A549 (cell line): ENCODE data around the gene MEI1. TPM values are rescaled to one million over a fixed set of nuclear protein-coding genes. Genes with fewer than 3 reads are reported as not detected.

Experiments
- ATAC-seq, 2 experiments: fragments of 200-7000 bp in 1 of 2; fragments of >200 bp in 1 of 2; cut with Nextera tagmentation in 1 of 2; cut with Tn5 transposase in 1 of 2; 3 replicates each; pipeline versions ENCODE4 v1.8.0 to v1.9.1; 2018 to 2020; ENCODE audit warnings: mild to moderate bottlenecking in 1 of 2, moderate library complexity in 1 of 2
- CTCF ChIA-PET: fragments of 300-600 bp; sonication (Branson Sonifier 250); formaldehyde crosslinking; extraction: SDS; loops from one replicate; lab custom pipeline; 2021; ENCODE audit warnings: antibody characterized with exemption, inconsistent platforms; lab: Yijun Ruan, JAX
- POLR2A ChIA-PET: fragments of 350-600 bp; formaldehyde crosslinking; extraction: SDS; loops from one replicate; lab custom pipeline; 2021; ENCODE audit warnings: antibody characterized with exemption, inconsistent platforms; lab: Yijun Ruan, JAX
- DNase-seq, 2 experiments: peaks; one replicate each; pipeline versions ENCODE4 v3.0.0 to v3.0.0-alpha.2; 2011 to 2016; ENCODE audit warnings: low read depth in 1 of 2, low spot score in 1 of 2
- FAIRE-seq: peaks from 2 replicates; lab custom pipeline; 2011; peaks lifted over from hg19 to GRCh38; lab: Jason Lieb, UNC
- H3K27ac ChIP-seq, 2 experiments: fragments of >200 bp; sonication (Bioruptor Twin); formaldehyde crosslinking; 3 replicates each; pipeline ENCODE4 v1.5.1; 2016 to 2017
- H3K4me1 ChIP-seq: fragments of >200 bp; sonication (Bioruptor Twin); formaldehyde crosslinking; 3 replicates; pipeline ENCODE4 v1.6.1; 2016
- H3K4me2 ChIP-seq: fragments of >200 bp; sonication (Bioruptor Twin); formaldehyde crosslinking; 3 replicates; pipeline ENCODE4 v1.6.1; 2016
- H3K4me3 ChIP-seq: fragments of >200 bp; sonication (Bioruptor Twin); formaldehyde crosslinking; 3 replicates; pipeline ENCODE4 v1.5.1; 2016
- H3K9me3 ChIP-seq: fragments of >200 bp; sonication (Bioruptor Twin); formaldehyde crosslinking; 3 replicates; pipeline ENCODE4 v1.6.1; 2016
- ATOH8 ChIP-seq: fragments of 250-450 bp; sonication (Bioruptor Pico); IDR thresholded peaks from 2 replicates; pipeline ENCODE4 v1.5.0; 2020; ENCODE audit warnings: low read depth, mild to moderate bottlenecking, moderate library complexity
- CBX2 ChIP-seq: fragments of 200-600 bp; sonication (generic); IDR thresholded peaks from 2 replicates; pipeline ENCODE4 v1.6.1; 2016; ENCODE audit warnings: low read depth, mild to moderate bottlenecking, borderline replicate concordance
- CEBPB ChIP-seq, 2 experiments: fragments of >200 bp in 1 of 2; sonication (Bioruptor Twin) in 1 of 2; formaldehyde crosslinking in 1 of 2; IDR thresholded peaks; 2 replicates each; pipeline ENCODE4 v1.6.1; 2012 to 2016
- EHMT2 ChIP-seq: fragments of 200-600 bp; sonication (generic); IDR thresholded peaks from 2 replicates; pipeline ENCODE4 v1.6.1; 2016; ENCODE audit warnings: antibody characterized with exemption, low read depth, mild to moderate bottlenecking, moderate library complexity
- ELK1 ChIP-seq: fragments of 150-350 bp; IDR thresholded peaks from 2 replicates; pipeline ENCODE4 v1.6.1; 2014; ENCODE audit warnings: low read depth, mild to moderate bottlenecking, low read length
- EP300 ChIP-seq, 2 experiments: fragments of >200 bp; sonication (Bioruptor Twin); formaldehyde crosslinking; IDR thresholded peaks; 2 replicates in 1 of 2; 3 replicates in 1 of 2; pipeline ENCODE4 v1.6.1; 2016 to 2017
- FOSL2 ChIP-seq, 2 experiments: fragments of 450-650 bp in 1 of 2; fragments of >200 bp in 1 of 2; sonication (Bioruptor Twin) in 1 of 2; formaldehyde crosslinking; IDR thresholded peaks; 2 replicates each; pipeline versions ENCODE4 v1.5.0 to v1.6.1; 2016 to 2020; ENCODE audit warnings: mild to moderate bottlenecking in 1 of 2, moderate library complexity in 1 of 2
- HEYL ChIP-seq: fragments of 250-450 bp; sonication (Bioruptor Pico); IDR thresholded peaks from 2 replicates; pipeline ENCODE4 v1.8.0; 2021; ENCODE audit warnings: mild to moderate bottlenecking, moderate library complexity
- HMGXB4 ChIP-seq: fragments of 250-450 bp; sonication (Bioruptor Pico); IDR thresholded peaks from 2 replicates; pipeline ENCODE4 v1.5.0; 2021; ENCODE audit warnings: mild to moderate bottlenecking, moderate library complexity, borderline replicate concordance
- JUNB ChIP-seq: fragments of >200 bp; sonication (Bioruptor Twin); formaldehyde crosslinking; IDR thresholded peaks from 2 replicates; pipeline ENCODE4 v1.6.1; 2016
- KDM5A ChIP-seq: fragments of 200-600 bp; sonication (generic); IDR thresholded peaks from 2 replicates; pipeline ENCODE4 v1.6.1; 2016; ENCODE audit warnings: antibody characterized with exemption, mild to moderate bottlenecking
- MAFK ChIP-seq: fragments of 450-650 bp; IDR thresholded peaks from 2 replicates; pipeline ENCODE4 v1.6.1; 2014; ENCODE audit not compliant: partially characterized antibody
- MYC ChIP-seq: IDR thresholded peaks from 2 replicates; pipeline ENCODE4 v1.6.1; 2012; ENCODE audit warnings: mild to moderate bottlenecking, inconsistent platforms, low read length, improper control_type of control experiment, borderline replicate concordance
- NFE2L2 ChIP-seq: fragments of 150-350 bp; conservative IDR thresholded peaks from 2 replicates; pipeline ENCODE4 v1.6.1; 2014; ENCODE audit warnings: low read length
- NR3C1 ChIP-seq: fragments of >200 bp; sonication (Bioruptor Twin); formaldehyde crosslinking; IDR thresholded peaks from 3 replicates; pipeline ENCODE4 v1.6.1; 2017
- ZC3H11A ChIP-seq: fragments of 450-650 bp; IDR thresholded peaks from 2 replicates; pipeline ENCODE4 v1.6.1; 2014; ENCODE audit warnings: antibody characterized with exemption, mild to moderate bottlenecking
- WGBS: methylation state at CpG from one replicate; pipeline ENCODE4 v1.1.6; 2017; ENCODE audit errors: missing lambda C conversion rate; 5-methylcytosine and 5-hydroxymethylcytosine counted together
- polyA plus RNA-seq, 4 experiments: library from polyadenylated mRNA; depleted of rRNA in 3 of 4; stranded (reverse); fragments of >200 nt; fragmentation: RNase III in 1 of 4; extraction: RNeasy Plus Mini Kit Qiagen cat#74134 plus additional on column Dnase treatment in 1 of 4; gene quantifications; 2 replicates in 3 of 4; 3 replicates in 1 of 4; pipeline ENCODE4 v1.2.3, GENCODE V29; 2011 to 2017
- TF ChIP-seq, protein P1 (sequence below): fragments of >200 bp; sonication (Bioruptor Twin); formaldehyde crosslinking; IDR thresholded peaks from 3 replicates; pipeline ENCODE4 v1.5.1; 2016
- TF ChIP-seq, protein P2 (sequence below): IDR thresholded peaks from 2 replicates; pipeline ENCODE4 v1.6.1; 2012; ENCODE audit warnings: low read depth, borderline replicate concordance
- TF ChIP-seq, protein P3 (sequence below): fragments of >200 bp; sonication (Bioruptor Twin); formaldehyde crosslinking; IDR thresholded peaks from 3 replicates; pipeline ENCODE4 v1.6.1; 2016

The MEI1 gene
- polyA plus RNA-seq, 2 of the 4 experiments (the other 2 are of a cell fraction), result 0.12 TPM; not detected in 1

DNA sequence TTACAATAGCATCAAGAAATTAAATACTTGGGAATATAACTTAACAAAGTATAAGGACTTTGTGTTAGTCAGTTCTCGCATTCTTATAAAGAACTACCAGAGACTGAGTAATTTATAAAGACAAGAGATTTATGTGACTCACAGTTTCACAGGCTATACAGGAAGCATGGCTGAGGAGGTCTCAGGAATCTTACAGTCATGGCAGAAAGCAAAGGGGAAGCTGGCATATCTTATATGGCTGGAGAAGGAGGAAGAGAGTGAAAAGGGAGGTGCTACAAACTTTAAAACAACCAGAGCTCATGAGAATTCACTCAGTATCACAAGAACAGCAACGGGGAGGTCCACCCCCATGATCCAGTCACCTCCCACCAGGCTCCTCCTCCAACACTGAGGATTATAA is 69.1 kb downstream of the MEI1 start:
- Histone ChIP-seq H3K4me2 (no peak overlapping the region), H3K9me3 (no peaks in the 10 kb centered on the region), H3K4me3 (no peak overlapping the region), H3K27ac (no peak overlapping the region), H3K4me1 (peaks cover 13% of the 10 kb centered on the region)
- ChIA-PET POLR2A (no interaction called here), CTCF (interaction anchor here (0.6 to 4.7 kb wide), 3 partner anchors 22 to 163 kb away, joined by 3 to 20 read pairs (median 4); no protein-coding TSS in a partner anchor)
- WGBS, result 38% methylated on average over 2 of the region's 2 CpGs
- FAIRE-seq (no peak), ATAC-seq (no peak), DNase-seq (no peak)
- TF ChIP-seq EHMT2 (no peak), ZC3H11A (no peak), EP300 (IDR thresholded peaks at IDR 0.05) (no peak), NR3C1 (no peak), ATOH8 (CRISPR knock-in tag) (no peak), NFE2L2 (no peak)
- TF ChIP-seq, protein P1, sequence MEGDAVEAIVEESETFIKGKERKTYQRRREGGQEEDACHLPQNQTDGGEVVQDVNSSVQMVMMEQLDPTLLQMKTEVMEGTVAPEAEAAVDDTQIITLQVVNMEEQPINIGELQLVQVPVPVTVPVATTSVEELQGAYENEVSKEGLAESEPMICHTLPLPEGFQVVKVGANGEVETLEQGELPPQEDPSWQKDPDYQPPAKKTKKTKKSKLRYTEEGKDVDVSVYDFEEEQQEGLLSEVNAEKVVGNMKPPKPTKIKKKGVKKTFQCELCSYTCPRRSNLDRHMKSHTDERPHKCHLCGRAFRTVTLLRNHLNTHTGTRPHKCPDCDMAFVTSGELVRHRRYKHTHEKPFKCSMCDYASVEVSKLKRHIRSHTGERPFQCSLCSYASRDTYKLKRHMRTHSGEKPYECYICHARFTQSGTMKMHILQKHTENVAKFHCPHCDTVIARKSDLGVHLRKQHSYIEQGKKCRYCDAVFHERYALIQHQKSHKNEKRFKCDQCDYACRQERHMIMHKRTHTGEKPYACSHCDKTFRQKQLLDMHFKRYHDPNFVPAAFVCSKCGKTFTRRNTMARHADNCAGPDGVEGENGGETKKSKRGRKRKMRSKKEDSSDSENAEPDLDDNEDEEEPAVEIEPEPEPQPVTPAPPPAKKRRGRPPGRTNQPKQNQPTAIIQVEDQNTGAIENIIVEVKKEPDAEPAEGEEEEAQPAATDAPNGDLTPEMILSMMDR, result no peak

GRCh38 chr22:41770715-41771468 is 71.6 kb downstream of the MEI1 start:
- FAIRE-seq, result no peak
- 68% methylated on average over 3 of the region's 5 CpGs for WGBS
- H3K4me3 ChIP-seq, result no peak overlapping the region
- no peak for DNase-seq
- no peak for ATAC-seq
- POLR2A ChIA-PET, result no interaction called here
- TF ChIP-seq NR3C1 (no peak), JUNB (no peak), ELK1 (no peak), FOSL2 (IDR thresholded peaks at IDR 0.05) (no peak), FOSL2 (CRISPR knock-in tag; IDR thresholded peaks at IDR 0.05) (no peak), MYC (no peak), MAFK (peak; percentile 84)
- TF ChIP-seq, all 56 proteins: peak for 1
- H3K27ac ChIP-seq, result no peak overlapping the region
- H3K4me2 ChIP-seq, result no peak overlapping the region
- CTCF ChIA-PET, result interaction anchor here (0.7 kb wide), 1 partner anchor 8 kb away, joined by 3 read pairs; no protein-coding TSS in a partner anchor
- H3K4me1 ChIP-seq, result peaks cover 13% of the 10 kb centered on the region
- H3K9me3 ChIP-seq, result no peaks in the 10 kb centered on the region

DNA sequence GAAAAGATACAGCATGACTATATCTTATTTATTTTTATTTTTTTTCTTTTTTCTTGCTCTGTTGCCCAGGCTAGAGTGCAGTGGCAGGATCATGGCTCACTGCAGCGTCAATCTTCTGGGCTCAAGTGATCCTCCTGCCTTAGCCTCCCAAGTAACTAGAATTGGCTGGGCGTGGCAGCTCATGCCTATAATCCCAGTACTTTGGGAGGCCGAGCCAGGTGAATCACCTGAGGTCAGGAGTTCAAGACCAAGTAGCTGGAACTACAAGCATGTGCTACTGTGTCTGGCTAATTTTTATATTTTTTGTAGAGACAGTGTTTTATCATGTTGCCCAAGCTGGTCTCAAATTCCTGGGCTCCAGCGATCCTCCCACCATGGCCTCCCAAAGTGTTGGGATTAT is 72.9 kb downstream of the MEI1 start:
- Histone ChIP-seq H3K4me2 (peak overlapping the region; percentile 51), H3K4me1 (peaks cover 13% of the 10 kb centered on the region), H3K27ac (no peak overlapping the region), H3K9me3 (no peaks in the 10 kb centered on the region), H3K4me3 (no peak overlapping the region)
- ATAC-seq, result no peak
- peak in 1 of 2 experiments; percentile 16 for DNase-seq
- 49% methylated on average over 4 of the region's 4 CpGs for WGBS
- TF ChIP-seq, protein P2, sequence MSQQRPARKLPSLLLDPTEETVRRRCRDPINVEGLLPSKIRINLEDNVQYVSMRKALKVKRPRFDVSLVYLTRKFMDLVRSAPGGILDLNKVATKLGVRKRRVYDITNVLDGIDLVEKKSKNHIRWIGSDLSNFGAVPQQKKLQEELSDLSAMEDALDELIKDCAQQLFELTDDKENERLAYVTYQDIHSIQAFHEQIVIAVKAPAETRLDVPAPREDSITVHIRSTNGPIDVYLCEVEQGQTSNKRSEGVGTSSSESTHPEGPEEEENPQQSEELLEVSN, result no peak
- TF ChIP-seq ELK1 (no peak), JUNB (no peak), HEYL (no peak), HMGXB4 (CRISPR knock-in tag) (no peak), KDM5A (no peak), CBX2 (no peak), CEBPB (IDR thresholded peaks at IDR 0.05) (no peak), ATOH8 (CRISPR knock-in tag) (no peak)
- TF ChIP-seq, protein P3, sequence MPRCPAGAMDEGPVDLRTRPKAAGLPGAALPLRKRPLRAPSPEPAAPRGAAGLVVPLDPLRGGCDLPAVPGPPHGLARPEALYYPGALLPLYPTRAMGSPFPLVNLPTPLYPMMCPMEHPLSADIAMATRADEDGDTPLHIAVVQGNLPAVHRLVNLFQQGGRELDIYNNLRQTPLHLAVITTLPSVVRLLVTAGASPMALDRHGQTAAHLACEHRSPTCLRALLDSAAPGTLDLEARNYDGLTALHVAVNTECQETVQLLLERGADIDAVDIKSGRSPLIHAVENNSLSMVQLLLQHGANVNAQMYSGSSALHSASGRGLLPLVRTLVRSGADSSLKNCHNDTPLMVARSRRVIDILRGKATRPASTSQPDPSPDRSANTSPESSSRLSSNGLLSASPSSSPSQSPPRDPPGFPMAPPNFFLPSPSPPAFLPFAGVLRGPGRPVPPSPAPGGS, result no peak
- FAIRE-seq, result no peak
- CTCF ChIA-PET, result interaction anchor here (0.7 to 1.4 kb wide), 4 partner anchors 12 to 75 kb away, joined by 3 to 5 read pairs (median 4); no protein-coding TSS in a partner anchor
- POLR2A ChIA-PET, result no interaction called here
